NCI-H510A treated with DMSO at 0.1 percent for 48 hours (cell line): ENCODE measurements around the gene BPIFB4.
"Not testable (repeated sequence)": the region's sequence is repeated elsewhere in the genome, so short reads cannot be mapped to it uniquely, and the experiment has no call there.

Source experiments
- DNase-seq: peaks from one replicate; lab custom pipeline; 2025; lab: John Stamatoyannopoulos, UW

Gene BPIFB4

GRCh38 chr20:33119725-33120720, 40.6 kb downstream of the BPIFB4 start:
- no peak for DNase-seq

GRCh38 chr20:33120934-33121333, 41.5 kb downstream of the BPIFB4 start:
- no peak for DNase-seq

GRCh38 chr20:33122297-33122696, 42.9 kb downstream of the BPIFB4 start:
- not testable (repeated sequence) for DNase-seq

- no peak for DNase-seq
These were observed 44.8 kb downstream of the BPIFB4 start for GRCh38 chr20:33124261-33124660.

GRCh38 chr20:33124994-33125393, 45.6 kb downstream of the BPIFB4 start:
- no peak for DNase-seq

GRCh38 chr20:33125983-33126382, 46.5 kb downstream of the BPIFB4 start:
- no peak for DNase-seq

GRCh38 chr20:33127422-33128097, 48.1 kb downstream of the BPIFB4 start:
- no peak for DNase-seq

GRCh38 chr20:33130568-33131061, 51.2 kb downstream of the BPIFB4 start:
- no peak for DNase-seq

- DNase-seq = no peak
These were observed 52.6 kb downstream of the BPIFB4 start for GRCh38 chr20:33131949-33132473.

GRCh38 chr20:33132513-33133372, 53.3 kb downstream of the BPIFB4 start:
- no peak for DNase-seq

- DNase-seq = no peak
These were observed 54.0 kb downstream of the BPIFB4 start for GRCh38 chr20:33133373-33133941.

GRCh38 chr20:33137195-33137594, 57.8 kb downstream of the BPIFB4 start:
- no peak for DNase-seq

GRCh38 chr20:33139467-33139866, 60.0 kb downstream of the BPIFB4 start:
- DNase-seq = no peak

- no peak for DNase-seq
These were observed 66.1 kb downstream of the BPIFB4 start for GRCh38 chr20:33145521-33145920.

GRCh38 chr20:33147299-33147698, 67.9 kb downstream of the BPIFB4 start:
- no peak for DNase-seq

- DNase-seq = no peak
These were observed 68.6 kb downstream of the BPIFB4 start for GRCh38 chr20:33148040-33148439.

GRCh38 chr20:33154252-33154651, 74.8 kb downstream of the BPIFB4 start:
- DNase-seq = no peak

GRCh38 chr20:33158637-33159385, 79.4 kb downstream of the BPIFB4 start:
- no peak for DNase-seq

GRCh38 chr20:33159713-33160112, 80.3 kb downstream of the BPIFB4 start:
- DNase-seq = no peak

- DNase-seq = no peak
These were observed 81.2 kb downstream of the BPIFB4 start for GRCh38 chr20:33160681-33161080.
